ENCODE measurements around the gene TSKU.

The TSKU gene

GRCh38 chr11:76839311-76839710, 56.2 kb downstream of the TSKU start:
- Histone ChIP-seq H3K27me3 (ENCODE audit: control insufficient read depth, insufficient read depth, low read length) (no peaks in the 10 kb centered on the region), H3K4me3 (ENCODE audit: low read depth, low read length) (no peak overlapping the region), H2AFZ (no peak overlapping the region), H3K79me2 (no peaks in the 10 kb centered on the region), H3K36me3 (ENCODE audit: control insufficient read depth, insufficient read depth, low read length) (no peaks in the 10 kb centered on the region), H3K9ac (no peak overlapping the region), H3K27ac (no peak overlapping the region), H3K9me3 (ENCODE audit: control insufficient read depth, low read length) (no peaks in the 10 kb centered on the region), H3K4me1 (no peaks in the 10 kb centered on the region), H3K4me2 (ENCODE audit: low read length) (no peak overlapping the region)
- TF ChIP-seq, protein P1, sequence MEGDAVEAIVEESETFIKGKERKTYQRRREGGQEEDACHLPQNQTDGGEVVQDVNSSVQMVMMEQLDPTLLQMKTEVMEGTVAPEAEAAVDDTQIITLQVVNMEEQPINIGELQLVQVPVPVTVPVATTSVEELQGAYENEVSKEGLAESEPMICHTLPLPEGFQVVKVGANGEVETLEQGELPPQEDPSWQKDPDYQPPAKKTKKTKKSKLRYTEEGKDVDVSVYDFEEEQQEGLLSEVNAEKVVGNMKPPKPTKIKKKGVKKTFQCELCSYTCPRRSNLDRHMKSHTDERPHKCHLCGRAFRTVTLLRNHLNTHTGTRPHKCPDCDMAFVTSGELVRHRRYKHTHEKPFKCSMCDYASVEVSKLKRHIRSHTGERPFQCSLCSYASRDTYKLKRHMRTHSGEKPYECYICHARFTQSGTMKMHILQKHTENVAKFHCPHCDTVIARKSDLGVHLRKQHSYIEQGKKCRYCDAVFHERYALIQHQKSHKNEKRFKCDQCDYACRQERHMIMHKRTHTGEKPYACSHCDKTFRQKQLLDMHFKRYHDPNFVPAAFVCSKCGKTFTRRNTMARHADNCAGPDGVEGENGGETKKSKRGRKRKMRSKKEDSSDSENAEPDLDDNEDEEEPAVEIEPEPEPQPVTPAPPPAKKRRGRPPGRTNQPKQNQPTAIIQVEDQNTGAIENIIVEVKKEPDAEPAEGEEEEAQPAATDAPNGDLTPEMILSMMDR (IDR thresholded peaks at IDR 0.05): no peak

DNA sequence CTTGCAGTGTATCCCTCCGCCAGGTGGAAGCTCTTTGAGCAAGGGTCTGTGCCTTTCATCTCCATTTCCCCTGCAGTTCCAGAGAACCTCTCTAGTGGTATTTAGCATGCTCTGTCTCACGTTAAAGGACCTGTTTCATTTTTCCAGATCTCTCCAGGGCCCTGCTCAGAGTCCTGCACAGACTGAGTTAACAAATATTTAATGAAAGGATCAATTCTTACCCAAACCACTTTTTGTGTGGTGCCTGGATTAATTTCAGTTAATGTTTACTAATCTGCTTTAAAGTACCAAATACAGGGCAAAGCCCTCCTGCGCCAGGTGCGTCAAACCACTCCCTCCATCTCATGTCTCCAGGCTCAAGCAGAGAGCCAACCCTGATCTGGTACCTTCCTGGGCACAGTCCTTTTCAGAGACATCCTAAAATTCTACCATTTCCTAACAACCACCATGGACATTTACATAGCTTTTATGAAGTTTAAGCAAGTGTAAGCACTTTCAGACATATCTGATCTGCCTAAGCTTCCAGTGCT, 58.8 kb downstream of the TSKU start:
- no peaks in the 10 kb centered on the region for H3K79me2 ChIP-seq
- H3K9me3 ChIP-seq (ENCODE audit: control insufficient read depth, low read length): no peaks in the 10 kb centered on the region
- no peak overlapping the region for H3K27ac ChIP-seq
- no peaks in the 10 kb centered on the region for H3K27me3 ChIP-seq (ENCODE audit: control insufficient read depth, insufficient read depth, low read length)
- no peak overlapping the region for H3K9ac ChIP-seq
- H3K36me3 ChIP-seq (ENCODE audit: control insufficient read depth, insufficient read depth, low read length): no peaks in the 10 kb centered on the region
- H3K4me1 ChIP-seq: no peaks in the 10 kb centered on the region
- H2AFZ ChIP-seq: no peak overlapping the region
- no peak overlapping the region for H3K4me2 ChIP-seq (ENCODE audit: low read length)
- TF ChIP-seq, protein P1 (IDR thresholded peaks at IDR 0.05): no peak
- H3K4me3 ChIP-seq (ENCODE audit: low read depth, low read length): no peak overlapping the region

DNA sequence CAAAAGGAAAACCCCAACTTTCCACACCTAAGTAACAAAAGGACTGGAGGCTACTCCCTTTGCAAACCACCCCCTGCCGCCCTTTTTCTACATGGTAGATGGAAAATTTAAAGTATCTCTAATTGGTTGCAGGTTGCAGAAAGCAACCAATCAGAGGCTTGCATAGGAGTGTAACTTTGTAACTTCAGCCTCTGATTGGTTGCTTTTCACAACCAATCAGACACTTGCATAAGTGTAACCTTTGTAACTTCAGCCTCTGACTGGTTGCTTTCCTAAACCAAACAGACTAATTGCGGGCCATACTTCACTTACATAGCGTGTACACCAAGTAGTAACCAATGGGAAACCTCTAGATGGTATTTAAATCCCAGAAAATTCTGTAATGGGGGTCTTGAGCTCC, 60.8 kb downstream of the TSKU start:
- no peak overlapping the region for H3K9ac ChIP-seq
- H3K36me3 ChIP-seq (ENCODE audit: control insufficient read depth, insufficient read depth, low read length): no peaks in the 10 kb centered on the region
- TF ChIP-seq, protein P1 (IDR thresholded peaks at IDR 0.05): no peak

DNA sequence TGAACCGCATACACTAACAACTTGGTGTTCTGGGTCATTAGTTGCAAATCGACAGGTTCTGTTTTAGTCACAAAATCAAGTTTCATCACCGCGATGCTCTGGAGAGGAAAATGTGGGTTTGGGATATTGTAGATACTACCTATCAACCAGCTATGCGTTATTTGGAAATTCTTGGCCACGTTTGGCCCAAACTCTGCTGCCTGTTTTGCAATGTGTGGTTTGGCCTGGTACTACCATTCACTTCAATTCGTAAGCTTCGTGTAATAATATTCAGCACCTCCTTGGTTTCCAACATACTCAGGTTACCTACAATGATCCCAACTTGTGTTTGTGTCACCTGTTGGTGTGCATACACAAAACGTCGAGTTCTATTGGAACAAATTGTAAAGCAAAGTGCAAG, 61.4 kb downstream of the TSKU start:
- no peaks in the 10 kb centered on the region for H3K36me3 ChIP-seq (ENCODE audit: control insufficient read depth, insufficient read depth, low read length)
- no peaks in the 10 kb centered on the region for H3K79me2 ChIP-seq
- TF ChIP-seq, protein P1 (IDR thresholded peaks at IDR 0.05): no peak
- H3K27ac ChIP-seq: no peak overlapping the region
- no peaks in the 10 kb centered on the region for H3K4me1 ChIP-seq
- no peaks in the 10 kb centered on the region for H3K27me3 ChIP-seq (ENCODE audit: control insufficient read depth, insufficient read depth, low read length)
- H3K9ac ChIP-seq: no peak overlapping the region
- H3K9me3 ChIP-seq (ENCODE audit: control insufficient read depth, low read length): no peaks in the 10 kb centered on the region
- H3K4me3 ChIP-seq (ENCODE audit: low read depth, low read length): no peak overlapping the region
- H3K4me2 ChIP-seq (ENCODE audit: low read length): no peak overlapping the region
- H2AFZ ChIP-seq: no peak overlapping the region

More for the DNA sequence above, 60.8 kb downstream of the TSKU start:
- Histone ChIP-seq H3K9me3 (ENCODE audit: control insufficient read depth, low read length) (no peaks in the 10 kb centered on the region), H3K4me2 (ENCODE audit: low read length) (no peak overlapping the region), H2AFZ (no peak overlapping the region), H3K27me3 (ENCODE audit: control insufficient read depth, insufficient read depth, low read length) (no peaks in the 10 kb centered on the region), H3K4me3 (ENCODE audit: low read depth, low read length) (no peak overlapping the region), H3K4me1 (no peaks in the 10 kb centered on the region), H3K79me2 (no peaks in the 10 kb centered on the region), H3K27ac (no peak overlapping the region)

DNA sequence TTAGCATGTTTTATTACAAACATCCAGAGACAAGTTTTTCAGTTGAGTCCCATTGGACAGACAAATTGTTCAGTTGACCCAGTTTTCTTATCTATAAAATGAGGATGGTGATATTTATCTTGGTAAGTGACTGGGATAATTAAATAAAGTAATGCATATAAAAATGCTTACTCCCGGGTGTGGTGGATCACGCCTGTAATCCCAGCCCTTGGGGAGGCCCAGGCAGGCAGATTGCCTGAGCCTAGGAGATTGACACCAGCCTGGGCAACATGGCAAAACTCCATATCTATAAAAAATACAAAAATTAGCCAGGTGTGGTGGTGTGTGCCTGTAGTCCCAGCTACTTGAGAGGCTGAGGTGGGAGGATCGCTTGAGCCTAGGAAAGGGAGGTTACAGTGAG, 61.9 kb downstream of the TSKU start:
- H3K9ac ChIP-seq: no peak overlapping the region
- no peak overlapping the region for H3K4me2 ChIP-seq (ENCODE audit: low read length)
- H3K4me1 ChIP-seq: no peaks in the 10 kb centered on the region
- no peak overlapping the region for H3K27ac ChIP-seq
- H2AFZ ChIP-seq: no peak overlapping the region
- no peaks in the 10 kb centered on the region for H3K36me3 ChIP-seq (ENCODE audit: control insufficient read depth, insufficient read depth, low read length)
- no peaks in the 10 kb centered on the region for H3K27me3 ChIP-seq (ENCODE audit: control insufficient read depth, insufficient read depth, low read length)
- TF ChIP-seq, protein P1 (IDR thresholded peaks at IDR 0.05): no peak
- H3K79me2 ChIP-seq: no peaks in the 10 kb centered on the region
- H3K9me3 ChIP-seq (ENCODE audit: control insufficient read depth, low read length): no peaks in the 10 kb centered on the region
- no peak overlapping the region for H3K4me3 ChIP-seq (ENCODE audit: low read depth, low read length)
